Left ventricle myocardium inferior (tissue), 1 donor: Measurements from ENCODE around the gene GNB3. TPM values are rescaled to one million over a fixed set of nuclear protein-coding genes. Genes with fewer than 3 reads are reported as not detected.

Experiments used
- DNase-seq: peaks from one replicate; pipeline ENCODE4 v3.0.0-alpha.2; 2020
- H3K27ac ChIP-seq: fragments of 200-600 bp; replicated peaks from 2 replicates; pipeline ENCODE4 v1.8.0; 2021
- H3K27me3 ChIP-seq: fragments of 200-600 bp; 2 replicates; pipeline ENCODE4 v1.8.0; 2021; ENCODE audit warnings: low read depth
- H3K36me3 ChIP-seq: fragments of 200-600 bp; 2 replicates; pipeline ENCODE4 v1.8.0; 2021
- H3K4me1 ChIP-seq: fragments of 200-600 bp; 2 replicates; pipeline ENCODE4 v1.8.0; 2021
- H3K4me3 ChIP-seq: fragments of 200-600 bp; 2 replicates; pipeline ENCODE4 v1.8.0; 2021; ENCODE audit warnings: mild to moderate bottlenecking, moderate library complexity
- H3K9me3 ChIP-seq: fragments of 200-600 bp; replicated peaks from 2 replicates; pipeline ENCODE4 v1.8.0; 2021
- CTCF ChIP-seq: fragments of 200-600 bp; IDR thresholded peaks from 2 replicates; pipeline ENCODE4 v1.8.0; 2021; ENCODE audit warnings: antibody characterized with exemption, mild to moderate bottlenecking, borderline replicate concordance
- intact Hi-C: fragments of 100-400 bp; cut with micrococcal nuclease; formaldehyde crosslinking; loops from one replicate; pipeline ENCODE4 v1.11.0; 2022
- total RNA-seq: library from RNA; stranded (reverse); fragmentation: NEBNext Ultra II Directional; extraction: Animal tissue kit (Norgen Biotek cat#: 25700); gene quantifications from one replicate; pipeline ENCODE4 v1.2.1, GENCODE V29; 2021
- donor health status: DM: no; HTN: yes; CAD: no; lungs with severe emphysema.

The GNB3 gene
- total RNA-seq, 1 donor from 2014 or later, result 7.5 TPM

GRCh38 chr12:6799147-6799546, 41.6 kb upstream of the GNB3 start:
- H3K27me3 ChIP-seq, result peaks cover 6% of the 10 kb centered on the region
- no peaks in the 10 kb centered on the region for H3K4me1 ChIP-seq
- DNase-seq, result no peak
- intact Hi-C loops, result no loop called here
- H3K27ac ChIP-seq, result no peak overlapping the region
- H3K4me3 ChIP-seq, result no peak overlapping the region
- TF ChIP-seq CTCF, result no peak
- H3K36me3 ChIP-seq, result no peaks in the 10 kb centered on the region
- H3K9me3 ChIP-seq, result no peaks in the 10 kb centered on the region

- H3K4me3 ChIP-seq, result no peak overlapping the region
- no peaks in the 10 kb centered on the region for H3K9me3 ChIP-seq
- peaks cover 4% of the 10 kb centered on the region for H3K27me3 ChIP-seq
- intact Hi-C loops, result no loop called here
- H3K36me3 ChIP-seq, result no peaks in the 10 kb centered on the region
- no peak for TF ChIP-seq CTCF
- no peaks in the 10 kb centered on the region for H3K4me1 ChIP-seq
- DNase-seq, result no peak
- no peak overlapping the region for H3K27ac ChIP-seq
Observed at GRCh38 chr12:6807170-6807569, 33.6 kb upstream of the GNB3 start.

GRCh38 chr12:6809056-6809455, 31.7 kb upstream of the GNB3 start:
- TF ChIP-seq CTCF, result no peak
- no peaks in the 10 kb centered on the region for H3K9me3 ChIP-seq
- no peak overlapping the region for H3K27ac ChIP-seq
- H3K27me3 ChIP-seq, result peaks cover 10% of the 10 kb centered on the region
- no peak overlapping the region for H3K4me3 ChIP-seq
- no peaks in the 10 kb centered on the region for H3K4me1 ChIP-seq
- H3K36me3 ChIP-seq, result no peaks in the 10 kb centered on the region
- intact Hi-C loops, result no loop called here
- DNase-seq, result no peak

GRCh38 chr12:6810758-6811157, 30.0 kb upstream of the GNB3 start:
- no peak for DNase-seq
- peaks cover 17% of the 10 kb centered on the region for H3K27me3 ChIP-seq
- intact Hi-C loops, result no loop called here
- TF ChIP-seq CTCF, result no peak
- no peak overlapping the region for H3K27ac ChIP-seq
- H3K9me3 ChIP-seq, result no peaks in the 10 kb centered on the region
- no peaks in the 10 kb centered on the region for H3K4me1 ChIP-seq
- no peaks in the 10 kb centered on the region for H3K36me3 ChIP-seq
- no peak overlapping the region for H3K4me3 ChIP-seq

GRCh38 chr12:6813363-6813762, 27.4 kb upstream of the GNB3 start:
- peaks cover 17% of the 10 kb centered on the region for H3K27me3 ChIP-seq
- no peaks in the 10 kb centered on the region for H3K36me3 ChIP-seq
- no peak for TF ChIP-seq CTCF
- H3K4me1 ChIP-seq, result no peaks in the 10 kb centered on the region
- H3K27ac ChIP-seq, result no peak overlapping the region
- intact Hi-C loops, result no loop called here
- H3K9me3 ChIP-seq, result no peaks in the 10 kb centered on the region
- no peak for DNase-seq
- H3K4me3 ChIP-seq, result no peak overlapping the region

- no peaks in the 10 kb centered on the region for H3K36me3 ChIP-seq
- DNase-seq, result no peak
- no peaks in the 10 kb centered on the region for H3K9me3 ChIP-seq
- no peak overlapping the region for H3K27ac ChIP-seq
- TF ChIP-seq CTCF, result no peak
- H3K4me1 ChIP-seq, result peaks cover 7% of the 10 kb centered on the region
- no peak overlapping the region for H3K4me3 ChIP-seq
- intact Hi-C loops, result no loop called here
- H3K27me3 ChIP-seq, result peaks cover 24% of the 10 kb centered on the region
Observed at GRCh38 chr12:6816598-6816997, 24.1 kb upstream of the GNB3 start.
